Suprapubic skin (tissue), 4 donors: ENCODE measurements around the gene OR52B2.

Experiments used
- POLR2A ChIP-seq, 2 donors: fragments of 450-650 bp; IDR thresholded peaks; one replicate each; pipeline ENCODE4 v1.6.1; 2017; ENCODE audit warnings: antibody characterized with exemption in 2 of 2, mild to moderate bottlenecking in 2 of 2, moderate library complexity in 2 of 2
- POLR2AphosphoS5 ChIP-seq, 3 donors: sonication (generic); formaldehyde crosslinking; IDR thresholded peaks; one replicate each; pipeline ENCODE4 v1.6.1; 2017; ENCODE audit warnings: antibody characterized with exemption in 3 of 3

DNA sequence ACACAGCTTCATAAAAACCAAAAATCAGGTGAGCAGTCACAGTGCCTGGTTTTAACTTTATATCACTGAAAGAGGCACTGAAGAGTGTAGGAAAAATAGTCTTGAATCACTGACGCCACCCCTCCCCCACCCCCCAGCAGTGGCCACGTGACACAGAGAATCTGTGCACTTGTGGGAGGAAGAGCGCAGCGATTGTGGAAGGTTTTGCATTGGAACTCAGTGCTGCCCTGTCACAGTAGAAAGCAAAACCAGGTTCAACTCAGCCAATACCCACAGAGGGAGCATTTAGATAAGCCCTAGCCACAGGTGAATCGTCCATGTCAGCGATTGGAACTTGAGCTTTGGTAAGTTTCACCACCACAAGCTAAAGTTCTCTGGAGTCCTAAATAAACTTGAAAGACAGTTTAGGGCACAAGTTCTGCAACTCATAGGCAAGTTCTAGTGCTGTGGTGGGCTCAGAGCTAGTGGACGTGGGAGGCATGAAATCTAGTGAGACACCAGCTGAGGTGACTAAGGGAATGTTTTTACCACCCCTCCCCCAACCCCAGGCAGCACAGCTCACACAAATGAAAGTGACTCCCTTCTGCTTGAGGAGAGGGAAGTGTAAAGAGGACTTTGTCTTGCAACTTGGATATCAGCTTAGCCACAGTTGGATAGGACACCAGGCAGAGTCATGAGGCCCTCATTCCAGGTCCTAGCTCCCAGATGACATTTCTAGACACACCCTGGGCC is 13.3 kb downstream of the OR52B2 start:
- TF ChIP-seq POLR2A (IDR thresholded peaks at IDR 0.05) = no peak
- TF ChIP-seq POLR2AphosphoS5 (IDR thresholded peaks at IDR 0.05) = no peak
